Osteocyte (in vitro differentiated cells): Measurements from ENCODE around the gene AQP12B. TPM values are rescaled to one million over a fixed set of nuclear protein-coding genes. Genes with fewer than 3 reads are reported as not detected.

Experiments used
- DNase-seq: peaks from one replicate; pipeline ENCODE4 v3.0.0; 2021; ENCODE audit warnings: mixed read lengths; ENCODE audit not compliant: unreplicated experiment; ENCODE audit errors: extremely low spot score
- H3K27ac Mint-ChIP-seq: one replicate; pipeline ENCODE4 v1.8.0; 2021; ENCODE audit warnings: mild to moderate bottlenecking, mixed read lengths; ENCODE audit not compliant: unreplicated experiment
- H3K27me3 Mint-ChIP-seq: one replicate; pipeline ENCODE4 v1.8.0; 2021; ENCODE audit warnings: mixed read lengths; ENCODE audit not compliant: unreplicated experiment
- H3K36me3 Mint-ChIP-seq: one replicate; pipeline ENCODE4 v1.8.0; 2021; ENCODE audit warnings: mixed read lengths; ENCODE audit not compliant: unreplicated experiment
- H3K4me1 Mint-ChIP-seq: one replicate; pipeline ENCODE4 v1.8.0; 2021; ENCODE audit warnings: mixed read lengths; ENCODE audit not compliant: unreplicated experiment
- H3K4me3 Mint-ChIP-seq: one replicate; pipeline ENCODE4 v1.8.0; 2021; ENCODE audit warnings: mild to moderate bottlenecking, moderate library complexity, mixed read lengths; ENCODE audit not compliant: unreplicated experiment
- H3K9me3 Mint-ChIP-seq: one replicate; pipeline ENCODE4 v1.8.0; 2021; ENCODE audit warnings: mixed read lengths; ENCODE audit not compliant: unreplicated experiment
- CTCF ChIP-seq: fragments of 200-600 bp; sonication (generic); IDR thresholded peaks from 2 replicates; pipeline ENCODE4 v1.5.0; 2021; ENCODE audit warnings: antibody characterized with exemption, mild to moderate bottlenecking, moderate library complexity
- total RNA-seq: library from RNA; stranded (reverse); gene quantifications from 2 replicates; pipeline ENCODE4 v1.2.1, GENCODE V29; 2021

AQP12B gene
- total RNA-seq, 1 donor from 2014 or later = not detected

- Mint-ChIP-seq H3K4me3 (no peak overlapping the region), H3K4me1 (no peaks in the 10 kb centered on the region), H3K27me3 (peaks cover 4% of the 10 kb centered on the region), H3K27ac (no peak overlapping the region), H3K36me3 (no peaks in the 10 kb centered on the region), H3K9me3 (no peaks in the 10 kb centered on the region)
- DNase-seq = no peak
- no peak for TF ChIP-seq CTCF
These were observed 31.5 kb upstream of the AQP12B start for GRCh38 chr2:240713928-240714746.

GRCh38 chr2:240713071-240713927 is 30.6 kb upstream of the AQP12B start:
- Mint-ChIP-seq H3K36me3 (no peaks in the 10 kb centered on the region), H3K27ac (no peak overlapping the region)

GRCh38 chr2:240712121-240712520 is 29.4 kb upstream of the AQP12B start:
- no peaks in the 10 kb centered on the region for H3K9me3 Mint-ChIP-seq
- TF ChIP-seq CTCF = no peak
- no peak overlapping the region for H3K27ac Mint-ChIP-seq
- DNase-seq = no peak
- no peak overlapping the region for H3K4me3 Mint-ChIP-seq
- peaks cover 25% of the 10 kb centered on the region for H3K27me3 Mint-ChIP-seq
- H3K4me1 Mint-ChIP-seq = no peaks in the 10 kb centered on the region
- H3K36me3 Mint-ChIP-seq = no peaks in the 10 kb centered on the region

More at GRCh38 chr2:240713071-240713927, 30.6 kb upstream of the AQP12B start:
- H3K4me1 Mint-ChIP-seq = no peaks in the 10 kb centered on the region
- no peak overlapping the region for H3K4me3 Mint-ChIP-seq
- no peak for DNase-seq
- no peak for TF ChIP-seq CTCF
- peaks cover 13% of the 10 kb centered on the region for H3K27me3 Mint-ChIP-seq
- H3K9me3 Mint-ChIP-seq = no peaks in the 10 kb centered on the region

- Mint-ChIP-seq H3K9me3 (no peaks in the 10 kb centered on the region), H3K36me3 (no peaks in the 10 kb centered on the region), H3K4me3 (no peak overlapping the region), H3K27ac (no peak overlapping the region), H3K27me3 (peaks cover 28% of the 10 kb centered on the region), H3K4me1 (no peaks in the 10 kb centered on the region)
- DNase-seq = no peak
- no peak for TF ChIP-seq CTCF
These were observed 29.0 kb upstream of the AQP12B start for GRCh38 chr2:240711701-240712100.

- TF ChIP-seq CTCF = no peak
- DNase-seq = no peak
- no peak overlapping the region for H3K27ac Mint-ChIP-seq
- H3K4me3 Mint-ChIP-seq = no peak overlapping the region
- no peaks in the 10 kb centered on the region for H3K4me1 Mint-ChIP-seq
- H3K27me3 Mint-ChIP-seq = peaks cover 28% of the 10 kb centered on the region
- H3K9me3 Mint-ChIP-seq = no peaks in the 10 kb centered on the region
- no peaks in the 10 kb centered on the region for H3K36me3 Mint-ChIP-seq
These were observed 28.6 kb upstream of the AQP12B start for GRCh38 chr2:240711296-240711695.
